Left hindlimb (tissue), 1 donor: Measurements from ENCODE around the gene ZNF385D.

Experiments used
- DNase-seq: peaks from one replicate; pipeline ENCODE4 v3.0.0-alpha.2; 2018

The ZNF385D gene, protein sequence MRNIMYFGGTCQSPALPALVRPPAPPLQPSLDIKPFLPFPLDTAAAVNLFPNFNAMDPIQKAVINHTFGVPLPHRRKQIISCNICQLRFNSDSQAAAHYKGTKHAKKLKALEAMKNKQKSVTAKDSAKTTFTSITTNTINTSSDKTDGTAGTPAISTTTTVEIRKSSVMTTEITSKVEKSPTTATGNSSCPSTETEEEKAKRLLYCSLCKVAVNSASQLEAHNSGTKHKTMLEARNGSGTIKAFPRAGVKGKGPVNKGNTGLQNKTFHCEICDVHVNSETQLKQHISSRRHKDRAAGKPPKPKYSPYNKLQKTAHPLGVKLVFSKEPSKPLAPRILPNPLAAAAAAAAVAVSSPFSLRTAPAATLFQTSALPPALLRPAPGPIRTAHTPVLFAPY

DNA sequence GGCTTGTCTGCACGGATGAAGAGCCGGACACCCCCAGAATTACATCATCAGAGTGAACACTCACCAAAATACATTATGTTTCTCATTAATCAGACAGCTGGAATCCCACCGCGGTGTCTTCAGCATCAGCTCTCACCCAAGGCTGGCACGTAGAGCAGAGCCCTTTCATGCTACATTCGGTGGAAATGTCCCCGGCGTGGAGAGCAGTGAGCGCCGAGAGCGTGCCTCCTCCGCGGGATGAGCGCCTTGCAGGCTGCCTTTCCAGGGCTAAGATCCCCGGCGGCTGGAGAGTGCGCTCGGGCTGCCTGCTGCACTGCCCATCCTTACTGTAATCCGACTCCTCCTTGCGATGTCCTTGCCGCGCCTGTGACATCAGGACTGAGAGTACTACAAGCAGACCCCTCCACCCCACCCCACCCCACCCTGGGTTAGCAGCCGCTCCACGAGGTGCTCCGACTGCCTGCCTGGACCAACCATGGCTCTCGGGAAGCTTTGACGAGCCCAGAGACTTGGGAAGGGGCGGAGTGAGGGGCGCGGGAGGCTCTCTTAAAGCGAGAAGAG is at the start of gene ZNF385D:
Gene ZNF385D (minus strand): TSS at position 380 of the 561 bp plus-strand sequence. CDS start 294 bp downstream, at position 86.
- peak; percentile 91 for DNase-seq

DNA sequence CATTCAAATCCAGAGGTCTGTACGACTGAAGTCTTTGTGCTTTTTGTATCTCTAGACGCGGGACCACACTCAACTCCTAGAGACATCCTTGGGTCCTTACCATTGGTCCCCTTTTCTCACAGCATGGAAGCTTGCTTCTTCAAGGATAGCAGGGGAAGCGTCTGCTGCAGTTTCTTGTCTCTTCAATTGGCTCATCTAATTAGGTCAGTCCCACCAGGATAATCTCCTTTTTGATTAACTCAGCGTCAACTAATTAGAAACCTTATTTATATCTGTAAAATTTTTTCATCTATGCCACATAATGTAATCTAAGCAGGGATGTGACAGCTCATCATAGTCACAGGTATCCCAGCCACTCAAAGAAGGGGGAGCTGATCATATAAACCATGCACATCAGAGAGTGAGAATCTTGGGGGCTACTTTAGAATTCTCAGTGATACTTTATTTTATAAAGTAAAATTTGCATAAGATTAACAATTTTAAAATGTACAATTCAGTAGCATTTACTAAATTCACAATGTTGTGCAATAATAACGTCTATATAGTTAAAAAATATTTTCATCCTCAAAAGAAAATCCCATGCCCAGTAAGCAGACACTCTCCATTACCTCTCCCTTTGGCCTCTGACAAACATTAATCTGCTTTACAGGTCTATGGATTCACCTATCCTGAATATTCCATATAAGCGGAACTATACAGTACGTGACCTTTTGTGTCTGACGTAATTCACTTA is 47.5 kb upstream of the ZNF385D start:
- DNase-seq, result no peak

DNA sequence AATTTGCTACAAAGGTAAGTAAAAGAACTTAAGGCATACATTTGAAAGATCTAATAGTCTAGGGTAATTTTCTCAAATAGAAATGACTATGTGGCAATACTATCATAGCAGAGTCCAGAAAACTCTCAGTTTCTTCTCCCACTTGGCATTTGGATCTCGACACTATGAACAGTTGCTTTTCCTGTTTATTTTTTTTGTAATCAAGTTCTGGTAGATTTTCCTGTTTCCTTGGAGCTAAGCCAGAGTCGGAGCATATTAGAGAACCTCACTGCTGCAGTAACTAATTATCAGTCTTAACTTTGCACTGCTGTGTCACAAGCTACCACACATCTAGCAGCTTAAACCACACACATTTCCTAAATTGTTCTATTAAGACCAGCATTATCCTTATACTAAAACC is 44.9 kb upstream of the ZNF385D start:
- no peak for DNase-seq

DNA sequence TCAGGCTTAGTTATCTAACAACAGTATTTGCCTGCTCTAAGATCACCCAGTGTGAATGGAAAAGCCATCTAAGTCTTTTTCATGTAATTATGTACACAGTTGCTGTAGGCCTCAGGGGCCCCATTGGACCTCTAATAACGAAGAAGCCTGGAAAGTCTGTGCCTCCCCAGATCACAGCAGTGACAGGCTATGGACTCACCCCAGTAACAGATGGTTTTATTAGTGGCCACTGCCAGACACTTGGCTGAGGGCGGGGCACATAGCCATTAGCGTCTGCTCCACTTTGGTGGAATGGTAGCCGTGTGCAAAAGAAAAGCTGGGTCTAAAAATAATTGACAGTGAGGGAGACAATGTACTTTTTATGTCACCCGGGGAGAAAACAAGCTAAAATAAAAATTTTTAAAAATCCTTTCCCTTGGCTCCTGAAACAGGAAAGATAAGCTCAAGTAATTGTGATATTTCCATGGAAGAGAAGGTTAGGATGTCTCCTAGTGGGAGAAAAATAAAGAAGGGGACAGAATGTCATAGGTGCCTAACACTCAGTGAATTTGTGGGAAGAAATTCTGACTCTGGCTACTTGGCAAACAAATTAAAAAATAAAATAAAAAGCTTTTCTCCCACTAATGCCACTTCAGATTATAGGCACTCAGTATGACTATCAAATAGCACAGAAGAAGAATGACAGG is 44.3 kb upstream of the ZNF385D start:
- peak; percentile 40 for DNase-seq

DNA sequence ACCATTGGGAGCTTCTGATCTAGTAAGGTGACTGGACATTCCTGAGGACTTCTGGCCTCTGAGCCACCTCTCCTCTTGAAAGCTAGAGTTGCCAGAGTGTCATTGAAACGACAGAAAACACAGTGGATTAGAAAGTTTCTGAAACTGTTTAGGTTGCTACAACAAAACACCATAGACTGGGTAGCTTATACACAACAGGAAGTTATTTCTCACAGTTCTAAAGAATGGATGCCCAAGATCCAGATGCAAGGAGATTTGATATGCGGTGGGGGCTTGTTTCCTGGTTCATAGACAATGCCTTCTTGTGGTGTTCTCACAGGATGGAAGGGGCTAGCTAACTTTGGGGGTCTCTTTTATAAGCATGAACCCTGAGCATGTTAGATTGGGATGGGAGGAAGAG is 43.3 kb upstream of the ZNF385D start:
- DNase-seq, result no peak

DNA sequence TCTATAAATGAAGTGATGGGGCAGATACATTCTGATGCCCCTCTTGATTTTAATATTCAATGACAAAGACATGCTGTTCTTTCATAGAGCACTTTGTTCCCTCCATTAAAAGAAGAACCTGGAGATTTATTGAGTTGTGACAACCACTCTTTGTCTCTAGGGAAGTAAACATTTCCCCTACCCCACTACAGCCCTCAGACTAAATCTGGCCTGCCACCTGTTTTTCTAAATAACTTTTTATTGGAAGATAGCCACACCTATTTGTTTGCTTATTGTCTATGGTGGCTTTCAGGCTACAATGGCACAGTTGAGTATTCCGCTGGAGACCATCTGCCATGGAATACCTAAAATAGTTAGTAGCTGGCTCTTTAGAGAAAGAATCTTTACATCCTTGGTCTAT is 41.2 kb upstream of the ZNF385D start:
- DNase-seq, result no peak

DNA sequence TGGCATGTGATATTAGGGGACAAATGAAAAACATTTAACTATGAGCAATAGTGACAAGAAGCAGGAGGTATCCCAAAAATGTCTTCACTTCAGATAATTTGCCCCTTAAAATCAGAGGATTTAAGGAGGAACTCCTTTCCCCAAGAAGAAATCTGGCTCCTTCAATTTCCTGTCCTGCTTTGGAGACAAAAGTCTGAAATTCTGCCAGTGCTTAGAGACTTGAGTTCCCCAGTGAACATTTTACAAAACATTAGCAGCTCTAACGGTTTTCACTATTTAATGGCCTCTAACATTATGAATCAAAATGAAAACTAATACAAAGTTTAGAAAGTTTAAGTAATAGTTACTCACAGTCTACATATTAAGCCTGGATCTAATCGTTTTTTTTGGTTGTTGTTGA is 40.3 kb upstream of the ZNF385D start:
- no peak for DNase-seq

DNA sequence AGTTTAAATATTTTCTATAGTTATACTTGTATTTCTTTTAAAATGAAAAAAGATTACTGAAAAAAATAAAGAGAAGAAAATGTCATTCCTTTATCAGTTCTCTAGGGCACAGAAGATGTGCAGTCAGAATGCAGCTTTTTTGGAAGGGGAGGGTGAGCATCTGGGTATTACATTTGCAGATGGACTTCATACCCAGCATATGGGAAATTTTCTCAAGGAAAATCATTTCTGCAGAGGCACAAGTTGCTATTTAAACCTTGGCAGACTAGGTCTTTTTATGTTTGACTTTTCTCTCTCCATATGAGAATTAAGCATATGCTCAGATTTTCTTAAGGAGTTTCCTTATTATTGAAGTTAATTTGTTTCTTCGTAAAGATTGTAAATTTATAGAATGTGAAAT is 39.5 kb upstream of the ZNF385D start:
- DNase-seq, result no peak

DNA sequence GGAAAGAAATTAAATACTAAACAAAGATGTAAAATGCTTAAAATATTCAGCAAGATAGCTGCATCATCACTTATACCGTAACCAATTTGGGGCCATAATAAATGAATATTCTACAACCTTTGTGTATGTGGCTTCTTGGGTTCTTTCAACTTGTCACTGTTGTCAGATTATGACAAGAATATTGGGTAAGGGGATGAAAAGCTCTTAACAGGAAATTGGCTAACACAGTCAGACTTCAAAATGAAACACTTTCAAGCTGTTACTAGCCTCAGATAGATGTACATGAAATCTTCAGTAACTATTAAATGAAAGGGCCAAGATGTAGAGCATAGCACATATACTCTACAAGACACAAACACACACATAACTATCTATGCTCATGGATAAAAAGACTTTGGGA is 38.7 kb upstream of the ZNF385D start:
- no peak for DNase-seq

DNA sequence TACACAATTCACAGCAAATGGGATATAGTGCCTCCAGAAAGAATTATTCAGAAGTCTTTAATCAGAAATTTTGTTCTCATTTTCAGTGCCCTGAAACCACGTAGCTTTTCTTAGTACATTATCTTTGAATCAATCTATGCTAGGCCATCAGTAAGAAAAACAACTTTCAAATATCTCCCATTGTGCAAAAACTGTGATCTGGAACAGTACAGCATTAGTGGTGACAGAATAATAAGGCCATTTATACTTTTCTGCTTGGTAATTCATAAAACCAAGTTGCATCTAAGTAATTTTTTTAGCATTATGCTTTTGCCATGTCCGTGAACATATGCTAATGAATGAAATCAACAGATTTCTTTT is 35.4 kb upstream of the ZNF385D start:
- no peak for DNase-seq

DNA sequence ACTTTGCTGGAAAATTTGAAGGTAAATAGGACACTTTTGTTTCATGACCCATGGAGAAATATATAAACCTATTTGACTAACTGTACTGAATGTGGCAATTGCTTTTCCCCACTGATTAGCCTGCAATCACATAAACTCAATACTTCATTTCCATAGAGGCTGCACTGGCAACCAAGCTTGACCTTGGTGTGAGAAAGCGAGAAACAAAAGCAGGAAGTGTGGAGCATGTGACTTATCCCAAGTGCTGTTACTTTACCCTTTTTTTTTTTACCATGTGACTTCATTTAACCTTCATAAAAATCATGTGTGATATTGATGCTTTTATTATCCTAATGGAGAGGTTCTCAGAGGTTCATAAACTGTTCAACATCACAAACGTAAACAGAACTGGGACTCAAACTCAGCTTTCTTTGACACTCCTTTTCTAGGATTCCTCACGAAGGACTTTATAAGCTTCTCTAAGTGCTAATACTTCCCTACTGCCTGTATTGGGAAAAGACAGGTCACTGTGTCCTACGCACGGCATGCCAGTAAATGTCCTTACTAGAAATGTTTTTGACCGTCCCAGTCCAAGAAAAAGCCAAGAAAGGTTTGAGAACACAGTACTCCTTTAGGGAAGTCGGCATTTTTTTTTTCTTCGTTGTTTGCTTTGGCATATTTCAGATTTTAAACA is 34.9 kb upstream of the ZNF385D start:
- no peak for DNase-seq

DNA sequence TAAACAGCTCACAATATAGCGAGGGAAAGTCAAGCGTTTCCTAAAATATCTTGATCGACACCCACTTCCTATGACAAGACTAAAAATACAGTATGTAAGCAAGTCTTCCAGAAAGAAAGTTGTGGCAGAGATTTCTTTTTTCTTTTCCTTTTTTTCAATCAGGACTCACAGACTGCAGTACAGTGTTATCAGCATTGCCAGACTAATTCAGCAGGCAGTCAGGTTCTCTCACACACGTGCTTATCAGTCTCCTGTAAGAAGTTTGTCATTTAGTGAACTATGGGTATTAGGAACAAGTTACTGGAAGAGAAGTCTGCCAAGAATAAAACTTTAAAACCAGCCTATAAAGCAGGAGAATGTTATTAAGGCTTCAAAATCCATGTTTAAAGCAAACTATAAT is 32.8 kb upstream of the ZNF385D start:
- DNase-seq, result no peak

DNA sequence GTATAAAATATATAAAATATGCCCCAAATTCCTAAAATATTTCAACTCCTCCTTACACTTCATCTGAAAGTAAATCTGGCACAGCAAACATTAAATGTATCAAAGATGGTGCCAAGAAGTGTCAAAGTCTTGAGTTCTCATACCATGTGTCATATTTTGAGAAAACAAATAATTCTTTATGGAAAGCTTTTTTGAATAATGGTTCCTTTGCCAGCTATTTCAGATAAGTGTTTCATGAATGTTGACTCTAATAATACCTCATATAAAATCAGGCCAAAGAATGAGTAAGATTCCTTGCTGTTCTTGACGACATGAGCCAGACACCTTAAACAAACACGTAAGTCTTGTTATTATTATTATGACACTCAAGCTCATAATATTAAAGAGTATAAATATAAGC is 30.3 kb upstream of the ZNF385D start:
- DNase-seq, result no peak

DNA sequence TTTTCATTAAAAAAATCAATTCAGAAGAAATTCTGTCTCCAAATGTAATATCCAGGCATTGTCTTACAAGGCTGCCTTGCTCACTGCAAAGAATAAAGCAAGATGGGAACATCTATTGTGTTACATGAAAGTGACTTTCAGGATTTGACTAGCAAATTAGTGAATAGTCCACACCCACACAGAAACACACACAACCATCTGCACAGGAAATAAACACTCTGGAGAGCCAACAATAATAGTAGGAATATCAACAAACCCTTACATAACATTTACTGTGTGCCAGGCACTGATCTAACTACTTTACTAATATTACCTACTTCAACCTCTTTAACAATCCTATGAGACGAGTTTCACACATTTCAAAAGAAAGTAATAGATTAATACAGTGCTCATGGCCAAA is 28.9 kb upstream of the ZNF385D start:
- DNase-seq, result no peak

DNA sequence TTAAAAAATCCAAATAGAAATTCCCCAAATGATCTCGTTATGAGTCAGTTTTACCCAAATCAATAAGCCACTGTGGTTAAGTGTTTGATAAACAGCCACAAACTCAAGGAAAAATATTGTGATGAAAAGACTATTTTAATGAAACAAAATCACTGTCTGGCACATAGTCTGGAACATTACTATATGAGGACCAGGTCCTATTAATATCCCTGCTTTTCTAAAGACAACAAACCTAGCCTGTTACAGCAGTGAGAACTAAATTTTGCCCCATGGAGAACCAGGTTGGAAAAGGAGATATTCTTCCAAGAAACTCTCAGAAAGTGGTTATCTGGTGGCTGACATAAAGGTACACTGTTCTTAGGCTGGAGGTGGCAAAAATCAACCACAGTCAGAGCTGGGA is 27.7 kb upstream of the ZNF385D start:
- no peak for DNase-seq

DNA sequence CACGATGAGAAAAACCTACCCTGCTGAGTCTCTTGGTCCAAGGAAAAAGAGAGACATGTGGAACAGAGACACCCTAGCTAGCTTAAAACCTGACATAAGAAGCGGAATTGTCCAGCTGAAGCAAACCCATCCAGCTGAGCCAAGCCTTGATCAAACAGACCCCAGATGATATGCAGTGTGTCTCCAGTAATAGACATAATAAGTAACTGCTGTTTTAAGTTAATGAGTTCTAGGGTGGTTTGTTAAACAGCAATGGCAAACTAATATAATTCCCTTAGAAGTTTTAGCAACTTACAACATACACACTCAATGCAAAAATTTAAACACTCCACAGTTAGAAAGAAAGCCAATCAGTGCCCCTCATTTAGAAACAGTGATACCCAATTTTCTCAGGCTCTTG is 26.8 kb upstream of the ZNF385D start:
- no peak for DNase-seq

DNA sequence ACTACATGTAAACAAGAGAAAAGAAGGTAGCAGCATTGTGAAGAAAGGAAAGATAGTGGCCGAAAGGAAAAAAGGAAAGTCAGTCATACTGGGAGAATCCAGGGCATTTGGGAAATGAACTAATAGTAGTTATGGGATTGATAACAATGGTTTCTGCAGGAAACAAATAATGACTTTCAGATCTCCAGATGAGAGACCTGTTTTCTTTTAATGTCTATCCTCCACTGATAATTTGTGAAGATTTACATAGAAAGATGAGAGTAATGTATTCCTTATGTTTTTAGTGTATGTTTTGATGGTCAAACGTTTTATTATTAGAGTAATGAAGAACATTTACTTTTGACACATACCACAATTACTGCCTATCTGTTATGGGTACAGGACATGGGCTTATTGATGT is 15.0 kb upstream of the ZNF385D start:
- no peak for DNase-seq

DNA sequence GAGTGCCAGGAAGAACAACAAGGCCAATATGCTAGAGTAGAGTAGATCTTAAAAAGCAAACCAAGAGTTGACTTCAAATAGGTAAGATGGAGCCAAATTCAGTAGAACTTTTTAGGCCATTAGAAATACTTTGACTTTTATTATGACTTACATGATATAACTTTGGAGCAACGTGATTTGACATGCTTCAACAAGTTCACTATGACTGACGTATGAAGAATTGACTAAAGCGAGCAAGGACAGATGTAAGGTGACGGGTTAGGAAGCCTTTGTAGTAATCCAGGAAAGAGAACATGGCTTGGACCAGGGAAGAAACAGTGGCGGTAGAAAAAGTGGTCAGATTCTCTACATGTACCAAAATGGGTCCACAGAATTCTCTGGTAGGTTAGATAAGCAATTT is 4.9 kb upstream of the ZNF385D start:
- DNase-seq, result no peak

DNA sequence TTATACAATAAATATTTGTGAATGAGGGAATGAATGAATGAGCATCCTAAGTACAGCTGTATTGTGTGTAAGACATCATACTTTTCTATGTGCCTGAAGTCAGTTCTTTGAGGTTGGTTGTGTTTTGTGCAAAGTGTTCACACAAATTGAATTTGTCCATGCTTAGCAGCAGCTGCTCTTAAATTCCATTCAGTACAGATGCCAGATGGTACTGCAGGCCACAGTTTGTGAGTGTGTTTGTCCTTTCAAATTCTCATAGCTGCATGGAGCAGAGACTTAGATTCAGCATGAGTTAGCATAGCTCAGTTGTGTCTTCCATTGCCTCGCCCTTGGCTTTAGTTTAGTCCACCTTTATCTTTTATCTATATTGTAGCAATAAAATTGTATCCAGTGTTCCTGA is 3.8 kb upstream of the ZNF385D start:
- no peak for DNase-seq

DNA sequence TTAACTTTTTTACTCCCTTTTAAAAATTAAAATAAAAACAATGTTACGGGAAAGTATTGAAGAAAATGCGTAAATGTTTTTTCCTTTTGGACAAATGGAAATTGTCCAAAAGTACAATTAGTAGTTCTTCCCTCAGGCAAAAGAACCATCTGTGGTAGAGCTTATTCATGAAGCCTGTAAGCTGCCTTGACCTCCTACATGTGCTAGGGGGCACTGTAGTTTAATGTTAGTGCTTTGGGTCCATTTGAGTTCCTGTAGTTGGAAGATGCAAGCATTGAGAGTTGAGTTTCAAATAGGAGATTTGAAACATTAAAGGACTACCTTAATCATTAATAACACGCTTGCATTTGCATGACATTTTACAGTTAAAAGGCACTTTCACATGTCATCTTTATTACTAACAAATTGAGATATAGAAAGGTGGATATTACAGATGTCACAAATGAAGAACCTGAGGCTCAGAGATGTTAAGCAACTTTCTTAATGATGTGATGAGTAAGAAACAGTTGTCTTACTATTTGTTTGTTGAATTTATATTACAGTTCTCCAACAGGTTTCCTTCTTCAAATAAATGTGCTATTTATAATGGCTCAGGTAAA is 1.8 kb upstream of the ZNF385D start:
- DNase-seq, result no peak

DNA sequence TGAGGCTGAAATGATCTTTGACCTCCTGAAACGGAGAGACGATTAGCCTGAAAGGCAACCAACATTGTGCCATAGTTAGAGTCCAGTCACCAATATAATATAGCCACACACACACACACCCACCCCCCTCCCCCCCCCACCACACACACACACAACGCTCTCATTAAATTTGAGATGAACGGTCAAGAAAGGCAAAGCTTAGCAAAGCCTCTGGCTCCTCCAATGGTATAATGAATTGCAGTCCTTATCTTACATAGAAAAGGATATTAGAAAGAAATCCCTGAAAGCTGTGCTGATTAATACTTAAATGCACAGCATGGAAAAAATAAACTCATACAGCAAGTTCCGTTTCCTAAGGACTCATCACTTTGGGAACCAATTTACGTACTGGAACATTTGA is 876 bp upstream of the ZNF385D start:
- no peak for DNase-seq

DNA sequence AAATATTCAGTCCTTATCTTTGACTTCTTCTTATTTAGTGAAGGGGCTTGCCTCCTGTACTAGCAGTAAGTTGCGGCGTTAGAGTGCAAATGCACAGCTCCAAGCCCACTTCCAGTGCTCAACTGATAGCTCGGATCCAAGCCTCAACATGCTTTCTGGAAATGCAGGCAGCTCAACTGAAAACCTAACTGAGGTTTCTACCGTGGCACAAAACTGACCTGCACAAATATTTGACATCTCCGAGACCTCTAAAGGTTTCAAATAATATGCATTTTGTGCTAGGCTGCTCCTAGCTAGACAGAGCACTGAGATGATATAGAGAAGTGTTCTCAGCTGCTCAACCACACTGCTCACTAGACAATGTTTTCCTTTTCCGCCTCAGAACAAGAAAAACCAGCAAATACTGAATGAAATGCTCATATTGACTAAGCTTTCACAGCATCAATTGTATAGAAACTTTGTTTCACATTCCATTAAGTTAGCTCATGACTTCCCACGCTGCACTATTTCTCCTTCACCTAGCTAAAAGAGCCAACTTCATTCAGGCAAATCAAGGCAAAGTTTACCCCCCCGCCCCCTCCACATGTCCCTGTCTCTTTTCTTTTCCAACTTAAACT is 822 bp downstream of the ZNF385D start:
- no peak for DNase-seq
